Thymus (tissue), 11 donors: Measurements from ENCODE around the gene AMMECR1. TPM values are rescaled to one million over a fixed set of nuclear protein-coding genes. Genes with fewer than 3 reads are reported as not detected.
"Not testable (repeated sequence)": the region's sequence is repeated elsewhere in the genome, so short reads cannot be mapped to it uniquely, and the experiment has no call there.

ENCODE experiments used
- DNase-seq, 9 donors: peaks; one replicate each; pipeline ENCODE4 v3.0.0-alpha.2; 2013; ENCODE audit warnings: low spot score in 9 of 9, low read depth in 6 of 9, missing footprints in 1 of 9
- H3K27ac ChIP-seq, 2 donors: one replicate each; pipeline ENCODE4 v1.5.1; 2013; ENCODE audit warnings: control low read depth in 1 of 2, low read depth in 1 of 2, low read length in 1 of 2, mild to moderate bottlenecking in 1 of 2, moderate library complexity in 1 of 2
- H3K27me3 ChIP-seq, 2 donors: one replicate each; pipeline ENCODE4 v1.5.1; 2013; ENCODE audit warnings: low read length in 1 of 2; ENCODE audit not compliant: control insufficient read depth in 2 of 2, insufficient read depth in 1 of 2
- H3K36me3 ChIP-seq, 2 donors: one replicate each; pipeline ENCODE4 v1.5.1; 2013; ENCODE audit warnings: low read length in 1 of 2, mild to moderate bottlenecking in 1 of 2, moderate library complexity in 1 of 2; ENCODE audit not compliant: control insufficient read depth in 2 of 2, insufficient read depth in 2 of 2
- H3K4me1 ChIP-seq, 2 donors: one replicate each; pipeline ENCODE4 v1.5.1; 2013; ENCODE audit warnings: low read length in 2 of 2; ENCODE audit not compliant: control insufficient read depth in 2 of 2, insufficient read depth in 2 of 2
- H3K4me3 ChIP-seq, 2 donors: one replicate each; pipeline ENCODE4 v1.5.1; 2013; ENCODE audit warnings: low read length in 2 of 2, control low read depth in 1 of 2, mild to moderate bottlenecking in 1 of 2
- H3K9me3 ChIP-seq, 2 donors: one replicate each; pipeline ENCODE4 v1.5.1; 2013; ENCODE audit warnings: low read length in 1 of 2, mild to moderate bottlenecking in 1 of 2; ENCODE audit not compliant: control insufficient read depth in 2 of 2, insufficient read depth in 1 of 2
- WGBS: extraction: QIAGEN DNeasy Blood & Tissue Kit; methylation state at CpG from one replicate; pipeline ENCODE4 v1.1.7; 2013; 5-methylcytosine and 5-hydroxymethylcytosine counted together
- polyA plus RNA-seq: library from polyadenylated mRNA; stranded (reverse); fragments of 200-250 nt; gene quantifications from one replicate; pipeline ENCODE4 v1.2.3, GENCODE V29; 2013
- total RNA-seq: library from RNA; stranded (reverse); fragments of 120-200 nt; gene quantifications from one replicate; pipeline ENCODE4 v1.2.4, GENCODE V29; 2013
- donor health status: healthy.

AMMECR1 gene
- total and polyA plus RNA-seq, 2 donors = 5.1 to 7.0 TPM

DNA sequence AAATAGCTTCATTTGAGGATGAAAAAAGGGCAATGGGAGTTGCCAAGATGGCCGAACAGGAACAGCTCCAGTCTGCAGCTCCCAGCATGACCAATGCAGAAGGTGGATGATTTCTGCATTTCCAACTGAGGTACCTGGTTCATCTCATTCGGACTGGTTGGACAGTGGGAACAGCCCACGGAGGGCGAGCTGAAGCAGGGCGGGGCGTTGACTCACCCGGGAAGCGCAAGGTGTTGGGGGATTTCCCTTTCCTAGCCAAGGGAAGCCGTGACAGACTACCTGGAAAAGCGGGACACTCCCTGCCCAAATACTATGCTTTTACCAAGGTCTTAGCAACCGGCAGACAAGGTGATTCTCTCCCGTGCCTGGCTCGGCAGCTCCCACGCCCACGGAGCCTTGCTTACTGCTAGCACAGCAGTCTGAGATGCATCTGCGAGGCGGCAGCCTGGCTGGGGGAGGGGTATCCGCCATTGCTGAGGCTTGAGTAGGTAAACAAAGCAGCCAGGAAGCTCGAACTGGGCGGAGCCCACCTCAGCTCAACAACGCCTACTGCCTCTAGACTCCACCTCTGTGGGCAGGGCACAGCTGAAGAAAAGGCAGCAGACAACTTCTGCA is 88.3 kb downstream of the AMMECR1 start:
- not testable (repeated sequence) for H3K36me3 ChIP-seq, H3K9me3 ChIP-seq, H3K4me1 ChIP-seq, H3K4me3 ChIP-seq, H3K27me3 ChIP-seq
- peak overlapping the region in 1 of 2 donors; percentile 31 for H3K27ac ChIP-seq
- 85% methylated on average over 21 of the region's 21 CpGs for whole genome bisulfite sequencing
- peak in 6 of 9 donors; percentile 4 to 53 (median 12) for DNase-seq

DNA sequence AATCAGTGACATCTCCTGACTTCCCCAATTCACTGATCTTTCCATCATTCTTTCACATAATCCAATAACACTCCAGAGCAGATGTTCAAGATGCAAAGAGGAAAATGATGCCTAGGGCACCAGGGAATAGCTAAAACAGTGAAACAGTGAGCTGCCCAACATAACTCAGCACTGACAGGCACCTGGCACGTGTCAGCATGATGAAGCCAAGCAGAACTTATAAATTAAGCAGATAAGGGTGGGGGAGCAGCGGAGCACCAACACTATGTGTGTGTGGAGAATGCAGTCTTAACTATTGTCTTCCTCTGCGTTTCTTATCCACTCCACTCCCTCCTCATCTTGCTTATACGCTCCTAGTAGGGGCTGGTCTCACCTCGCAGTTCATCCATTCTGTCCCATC is 89.4 kb downstream of the AMMECR1 start:
- no peaks in the 10 kb centered on the region for H3K36me3 ChIP-seq
- no peak overlapping the region for H3K27ac ChIP-seq
- 98% methylated on average over 5 of the region's 5 CpGs for WGBS
- H3K9me3 ChIP-seq = no peaks in the 10 kb centered on the region
- no peak overlapping the region for H3K4me3 ChIP-seq
- DNase-seq = no peak
- no peaks in the 10 kb centered on the region for H3K27me3 ChIP-seq
- H3K4me1 ChIP-seq = peaks cover 0 to 2% of the 10 kb centered on the region in 2 donors

DNA sequence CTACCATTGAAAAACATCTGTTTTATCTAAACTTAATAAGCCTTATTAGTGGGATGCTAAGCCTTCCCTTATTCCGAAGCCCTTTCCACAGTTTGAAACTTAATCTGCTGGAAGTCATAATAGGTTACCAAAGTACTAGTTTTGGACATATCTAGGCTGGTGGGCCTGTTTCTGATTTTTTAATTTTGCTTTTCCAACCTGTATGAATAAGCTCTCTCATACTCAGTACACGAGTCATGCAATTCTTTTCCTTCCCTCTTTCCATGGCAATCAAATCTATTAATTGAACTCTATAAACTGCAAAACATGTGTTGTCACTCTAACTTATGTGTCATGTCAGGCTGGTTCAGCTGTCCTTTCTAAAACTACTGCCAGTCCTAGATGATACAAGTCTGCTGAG is 91.0 kb downstream of the AMMECR1 start:
- H3K36me3 ChIP-seq = no peaks in the 10 kb centered on the region
- no peak overlapping the region for H3K27ac ChIP-seq
- WGBS = 99% methylated on average over 2 of the region's 2 CpGs
- H3K9me3 ChIP-seq = no peaks in the 10 kb centered on the region
- no peak for DNase-seq
- peaks cover 0 to 2% of the 10 kb centered on the region in 2 donors for H3K4me1 ChIP-seq
- H3K27me3 ChIP-seq = no peaks in the 10 kb centered on the region
- H3K4me3 ChIP-seq = no peak overlapping the region

- no peaks in the 10 kb centered on the region for H3K27me3 ChIP-seq
- no peaks in the 10 kb centered on the region for H3K9me3 ChIP-seq
- no peaks in the 10 kb centered on the region for H3K36me3 ChIP-seq
- no peak overlapping the region for H3K27ac ChIP-seq
- peaks cover 0 to 2% of the 10 kb centered on the region in 2 donors for H3K4me1 ChIP-seq
- no peak for DNase-seq
- 91% methylated on average over 3 of the region's 3 CpGs for WGBS
- H3K4me3 ChIP-seq = no peak overlapping the region
These were observed 92.8 kb downstream of the AMMECR1 start for GRCh38 chrX:110224926-110225617.

DNA sequence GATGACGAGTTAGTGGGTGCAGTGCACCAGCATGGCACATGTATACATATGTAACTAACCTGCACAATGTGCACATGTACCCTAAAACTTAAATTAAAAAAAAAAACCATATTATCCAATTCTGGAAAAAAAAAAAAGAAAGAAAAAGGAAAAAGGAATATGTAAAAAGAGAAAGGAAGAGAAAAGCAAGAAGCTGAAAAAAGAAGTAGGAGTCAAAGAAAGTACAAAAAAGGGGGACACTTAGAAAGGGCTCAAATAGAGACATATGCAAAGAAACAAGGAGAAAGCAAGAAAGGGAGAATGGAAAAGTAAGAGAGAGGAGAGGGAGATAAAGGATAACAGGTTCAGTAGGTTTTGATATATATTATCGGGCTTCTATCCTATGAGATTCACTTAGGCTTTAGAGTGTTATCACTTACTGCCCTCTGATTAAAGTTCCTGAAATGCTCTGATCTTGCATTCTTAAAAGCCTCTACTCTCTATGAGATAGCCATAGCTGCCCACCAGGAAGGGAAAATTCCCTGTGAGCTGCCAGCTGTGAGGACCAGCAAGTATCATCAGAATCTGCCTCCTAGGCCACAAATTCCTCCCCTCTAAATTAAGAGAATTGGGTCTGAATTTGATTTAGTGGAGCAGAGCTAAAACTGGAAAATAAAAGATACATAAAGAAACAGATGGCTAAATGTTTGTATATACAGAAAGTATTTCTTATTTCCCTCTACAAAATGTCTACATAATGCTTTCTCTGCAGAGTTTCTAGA is 95.2 kb downstream of the AMMECR1 start:
- Histone ChIP-seq H3K36me3 (no peaks in the 10 kb centered on the region), H3K27ac (no peak overlapping the region), H3K9me3 (no peaks in the 10 kb centered on the region), H3K27me3 (no peaks in the 10 kb centered on the region), H3K4me1 (no peaks in the 10 kb centered on the region), H3K4me3 (no peak overlapping the region)
- no peak for DNase-seq
- WGBS = 100% methylated on average over 1 of the region's 2 CpGs

DNA sequence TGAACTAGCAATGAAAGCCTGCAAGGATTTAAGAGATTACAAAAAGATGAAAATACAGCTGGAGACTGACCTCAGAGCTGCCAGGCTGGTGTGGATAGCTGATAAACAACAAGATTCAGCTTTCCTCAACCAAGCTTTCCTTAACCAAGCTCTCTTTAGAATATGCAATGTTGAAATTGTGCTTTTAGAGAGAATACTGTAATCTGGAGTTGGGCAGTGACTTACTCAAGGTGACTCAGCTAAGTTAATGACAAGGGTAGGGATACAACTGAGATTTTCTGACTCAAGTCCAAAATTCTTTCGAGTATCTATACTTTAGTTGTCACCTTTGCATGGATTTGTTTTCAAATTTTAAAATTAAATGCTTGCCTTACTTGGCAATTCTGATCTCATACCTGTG is 98.0 kb downstream of the AMMECR1 start:
- Histone ChIP-seq H3K9me3 (no peaks in the 10 kb centered on the region), H3K27me3 (no peaks in the 10 kb centered on the region), H3K27ac (no peak overlapping the region), H3K4me3 (no peak overlapping the region), H3K36me3 (no peaks in the 10 kb centered on the region), H3K4me1 (no peaks in the 10 kb centered on the region)
- DNase-seq = no peak
- 89% methylated on average over 1 of the region's 1 CpG for WGBS

- no peaks in the 10 kb centered on the region for H3K36me3 ChIP-seq
- 99% methylated on average over 2 of the region's 2 CpGs for WGBS
- H3K27me3 ChIP-seq = no peaks in the 10 kb centered on the region
- no peaks in the 10 kb centered on the region for H3K4me1 ChIP-seq
- H3K4me3 ChIP-seq = no peak overlapping the region
- no peaks in the 10 kb centered on the region for H3K9me3 ChIP-seq
- DNase-seq = no peak
- H3K27ac ChIP-seq = no peak overlapping the region
These were observed 99.3 kb downstream of the AMMECR1 start for GRCh38 chrX:110218591-110218990.

DNA sequence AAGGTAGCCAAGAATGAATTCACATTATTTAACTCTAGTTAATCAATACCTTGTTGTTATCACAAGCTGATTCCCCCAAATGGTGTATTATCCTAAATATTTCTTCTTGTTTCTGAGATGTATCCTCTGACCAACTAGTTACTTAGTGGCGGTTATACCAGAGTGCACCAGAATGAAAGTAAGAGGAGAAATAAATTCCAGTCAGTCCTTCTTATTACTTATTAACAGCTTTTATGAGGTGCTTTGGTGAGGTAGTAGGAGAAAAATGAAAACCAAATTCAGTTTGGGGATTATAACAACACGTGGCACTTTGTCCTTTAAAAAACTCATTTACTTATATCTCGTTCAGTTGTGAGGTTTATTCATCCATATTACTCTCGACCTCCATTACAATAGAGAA is 101.9 kb downstream of the AMMECR1 start:
- WGBS = 99% methylated on average over 4 of the region's 4 CpGs
- Histone ChIP-seq H3K36me3 (no peaks in the 10 kb centered on the region), H3K27ac (no peak overlapping the region), H3K4me3 (no peak overlapping the region), H3K4me1 (no peaks in the 10 kb centered on the region), H3K27me3 (no peaks in the 10 kb centered on the region), H3K9me3 (no peaks in the 10 kb centered on the region)
- no peak for DNase-seq

DNA sequence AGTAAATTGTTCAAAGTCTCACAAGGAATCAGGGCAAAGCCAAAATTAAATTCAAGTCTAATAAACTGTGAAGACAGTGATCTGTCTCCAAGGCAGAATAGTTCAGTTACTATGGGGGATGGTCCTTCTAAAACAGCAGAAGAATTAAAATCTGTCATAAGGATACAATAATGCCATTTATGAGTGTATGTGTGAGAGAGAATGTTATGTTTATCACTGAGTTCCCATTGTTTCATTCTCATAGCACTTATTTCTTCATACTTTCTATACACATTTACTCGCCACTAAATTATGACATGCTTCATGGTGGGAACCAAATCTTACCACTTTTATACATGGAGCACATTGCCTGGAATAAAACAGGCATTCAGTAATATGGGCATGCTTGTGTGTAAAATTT is 102.5 kb downstream of the AMMECR1 start:
- H3K4me1 ChIP-seq = no peaks in the 10 kb centered on the region
- WGBS = 97% methylated on average over 1 of the region's 1 CpG
- DNase-seq = no peak

More for the DNA sequence above, 102.5 kb downstream of the AMMECR1 start:
- Histone ChIP-seq H3K36me3 (no peaks in the 10 kb centered on the region), H3K9me3 (no peaks in the 10 kb centered on the region), H3K27me3 (no peaks in the 10 kb centered on the region), H3K27ac (no peak overlapping the region), H3K4me3 (no peak overlapping the region)
